Measurements from ENCODE around the gene RRP8.

- TF ChIP-seq CTCF (IDR thresholded peaks at IDR 0.05) (no peak), EZH2 (IDR thresholded peaks at IDR 0.05; ENCODE audit: borderline replicate concordance, insufficient read depth, low read depth, low read length, poor library complexity, severe bottlenecking) (no peak)
Observed at GRCh38 chr11:6625156-6625831, 21.9 kb upstream of the RRP8 start.

All from B cell (primary cell).